Natural killer cell (primary cell): Measurements from ENCODE around the gene SLAMF9. TPM values are rescaled to one million over a fixed set of nuclear protein-coding genes. Genes with fewer than 3 reads are reported as not detected.

Source experiments
- ATAC-seq, 3 donors: fragments of 150-1000 bp in 2 of 3; fragments of 200-7000 bp in 1 of 3; cut with Tn5 transposase; 1 replicate in 1 of 3; 2 replicates in 2 of 3; pipeline ENCODE4 v1.10.0; 2021; ENCODE audit warnings: mild to moderate bottlenecking in 2 of 3, moderate library complexity in 2 of 3
- DNase-seq, 2 donors: peaks; one replicate each; pipeline versions ENCODE4 v3.0.0 to v3.0.0-alpha.2; 2013 to 2021; ENCODE audit warnings: mixed read lengths in 1 of 2
- H3K27ac ChIP-seq: one replicate; pipeline ENCODE4 v1.5.1; 2013; ENCODE audit warnings: mild to moderate bottlenecking, low read length
- H3K27me3 ChIP-seq: one replicate; pipeline ENCODE4 v1.6.1; 2013; ENCODE audit warnings: low read length; ENCODE audit not compliant: control insufficient read depth, insufficient read depth
- H3K36me3 ChIP-seq: one replicate; pipeline ENCODE4 v1.6.1; 2013; ENCODE audit warnings: low read length; ENCODE audit not compliant: control insufficient read depth, insufficient read depth
- H3K4me1 ChIP-seq: one replicate; pipeline ENCODE4 v1.6.1; 2013; ENCODE audit warnings: low read length; ENCODE audit not compliant: control insufficient read depth, insufficient read depth
- H3K4me3 ChIP-seq: one replicate; pipeline ENCODE4 v1.5.1; 2013; ENCODE audit warnings: low read length
- H3K9me3 ChIP-seq: one replicate; pipeline ENCODE4 v1.6.1; 2013; ENCODE audit warnings: low read length; ENCODE audit not compliant: control insufficient read depth, insufficient read depth
- H3K27ac Mint-ChIP-seq, 2 donors: one replicate each; pipeline ENCODE4 v1.8.0; 2022; ENCODE audit warnings: mild to moderate bottlenecking in 2 of 2, mixed read lengths in 2 of 2, moderate library complexity in 1 of 2
- H3K27me3 Mint-ChIP-seq, 2 donors: one replicate each; pipeline ENCODE4 v1.8.0; 2022; ENCODE audit warnings: low read depth in 2 of 2, mixed read lengths in 2 of 2
- H3K36me3 Mint-ChIP-seq: one replicate; pipeline ENCODE4 v1.8.0; 2022; ENCODE audit warnings: mixed read lengths
- H3K4me1 Mint-ChIP-seq, 2 donors: one replicate each; pipeline ENCODE4 v1.8.0; 2022; ENCODE audit warnings: mixed read lengths in 2 of 2
- H3K4me3 Mint-ChIP-seq: one replicate; pipeline ENCODE4 v1.8.0; 2022; ENCODE audit warnings: mild to moderate bottlenecking, moderate library complexity, mixed read lengths
- H3K9me3 Mint-ChIP-seq, 2 donors: one replicate each; pipeline ENCODE4 v1.8.0; 2022; ENCODE audit warnings: mixed read lengths in 2 of 2
- WGBS: methylation state at CpG from one replicate; pipeline ENCODE4 v1.1.7; 2013; ENCODE audit warnings: missing lambda C conversion rate; ENCODE audit not compliant: insufficient coverage; 5-methylcytosine and 5-hydroxymethylcytosine counted together
- intact Hi-C: fragments of 100-400 bp; cut with micrococcal nuclease; formaldehyde crosslinking; loops from one replicate; pipeline ENCODE4 v1.14.2; 2022
- total RNA-seq, 4 donors: library from RNA; stranded (reverse); fragments of 120-200 nt in 1 of 4; gene quantifications; one replicate each; pipeline versions ENCODE4 v1.2.3 to v1.2.4, GENCODE V29; 2013 to 2022
- TF ChIP-seq, protein P1 (sequence below): fragments of 200-600 bp; IDR thresholded peaks from one replicate; pipeline ENCODE4 v1.8.0; 2022; ENCODE audit warnings: antibody characterized with exemption

SLAMF9 gene
- total RNA-seq, 3 donors from 2014 or later (not counting 1 experiment from before 2014, with no cell fraction given) = not detected

DNA sequence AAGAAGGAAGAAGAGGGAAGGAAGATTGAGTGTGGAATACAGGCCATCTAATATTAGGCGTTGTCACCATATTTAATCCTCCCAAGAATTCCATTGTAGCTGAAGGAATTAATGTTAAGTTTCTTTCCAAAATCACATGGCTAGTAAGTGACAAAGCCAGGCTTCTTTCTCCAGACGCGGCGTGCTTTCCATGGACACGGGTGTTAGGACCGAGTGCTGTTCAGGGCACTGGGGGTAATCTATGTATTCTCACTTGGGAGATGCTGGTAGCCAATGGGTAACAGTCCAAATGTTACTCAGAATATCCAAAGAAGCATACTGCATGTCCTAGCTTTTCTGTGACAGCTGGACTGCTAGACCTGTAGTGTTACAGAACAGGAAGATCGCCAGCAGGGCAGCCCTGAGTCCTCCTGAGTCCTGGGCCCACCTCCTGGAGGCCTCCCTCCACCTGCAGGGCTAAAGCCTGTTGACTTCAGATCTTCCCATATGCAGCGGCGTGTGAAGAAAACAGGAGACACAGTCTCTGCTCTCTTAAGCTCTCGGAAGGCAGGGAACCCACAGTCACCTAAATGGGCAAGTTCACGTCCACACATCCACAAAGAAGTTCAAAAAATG, 13.9 kb downstream of the SLAMF9 start:
- Mint-ChIP-seq H3K4me3 (no peak overlapping the region), H3K36me3 (no peaks in the 10 kb centered on the region), H3K4me1 (peaks cover 1 to 13% of the 10 kb centered on the region in 2 donors), H3K27ac (no peak overlapping the region), H3K9me3 (no peaks in the 10 kb centered on the region), H3K27me3 (peaks cover 36 to 40% of the 10 kb centered on the region in 2 donors)
- peaks cover 11% of the 10 kb centered on the region for H3K27me3 ChIP-seq
- H3K27ac ChIP-seq = no peak overlapping the region
- TF ChIP-seq, protein P1, sequence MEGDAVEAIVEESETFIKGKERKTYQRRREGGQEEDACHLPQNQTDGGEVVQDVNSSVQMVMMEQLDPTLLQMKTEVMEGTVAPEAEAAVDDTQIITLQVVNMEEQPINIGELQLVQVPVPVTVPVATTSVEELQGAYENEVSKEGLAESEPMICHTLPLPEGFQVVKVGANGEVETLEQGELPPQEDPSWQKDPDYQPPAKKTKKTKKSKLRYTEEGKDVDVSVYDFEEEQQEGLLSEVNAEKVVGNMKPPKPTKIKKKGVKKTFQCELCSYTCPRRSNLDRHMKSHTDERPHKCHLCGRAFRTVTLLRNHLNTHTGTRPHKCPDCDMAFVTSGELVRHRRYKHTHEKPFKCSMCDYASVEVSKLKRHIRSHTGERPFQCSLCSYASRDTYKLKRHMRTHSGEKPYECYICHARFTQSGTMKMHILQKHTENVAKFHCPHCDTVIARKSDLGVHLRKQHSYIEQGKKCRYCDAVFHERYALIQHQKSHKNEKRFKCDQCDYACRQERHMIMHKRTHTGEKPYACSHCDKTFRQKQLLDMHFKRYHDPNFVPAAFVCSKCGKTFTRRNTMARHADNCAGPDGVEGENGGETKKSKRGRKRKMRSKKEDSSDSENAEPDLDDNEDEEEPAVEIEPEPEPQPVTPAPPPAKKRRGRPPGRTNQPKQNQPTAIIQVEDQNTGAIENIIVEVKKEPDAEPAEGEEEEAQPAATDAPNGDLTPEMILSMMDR = no peak
- H3K4me3 ChIP-seq = no peak overlapping the region
- ATAC-seq (no peak), DNase-seq (no peak)
- peaks cover 27% of the 10 kb centered on the region for H3K4me1 ChIP-seq
- 92% methylated on average over 10 of the region's 11 CpGs for WGBS
- no peaks in the 10 kb centered on the region for H3K9me3 ChIP-seq
- no peaks in the 10 kb centered on the region for H3K36me3 ChIP-seq
- intact Hi-C loops = no loop called here

DNA sequence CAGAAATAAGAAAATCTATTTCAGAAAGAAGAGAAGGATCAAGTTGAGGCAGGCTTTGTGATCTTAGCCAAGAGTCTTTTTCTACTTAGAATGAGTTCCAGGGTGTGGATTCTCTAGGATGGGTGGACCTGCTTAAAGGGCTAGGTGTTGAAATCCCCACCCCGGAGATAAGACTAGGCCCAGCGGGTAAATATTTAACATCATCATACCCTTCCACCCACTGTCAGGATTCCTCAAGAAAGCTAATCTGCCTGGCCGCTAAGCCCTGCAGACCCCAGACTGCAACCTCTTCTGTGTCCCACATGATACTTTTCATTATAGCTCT, 14.4 kb downstream of the SLAMF9 start:
- Histone ChIP-seq H3K27ac (no peak overlapping the region), H3K36me3 (no peaks in the 10 kb centered on the region), H3K4me3 (no peak overlapping the region), H3K4me1 (peaks cover 24% of the 10 kb centered on the region), H3K9me3 (no peaks in the 10 kb centered on the region), H3K27me3 (peaks cover 7% of the 10 kb centered on the region)
- H3K4me1 Mint-ChIP-seq = peaks cover 0 to 8% of the 10 kb centered on the region in 2 donors
- H3K4me3 Mint-ChIP-seq = no peak overlapping the region
- intact Hi-C loops = loop anchor here (5.0 to 10.0 kb wide), 2 partner anchors 143 to 435 kb away; partner anchors contain the start of gene KCNJ9
- TF ChIP-seq, protein P1 = no peak
- no peaks in the 10 kb centered on the region for H3K9me3 Mint-ChIP-seq
- ATAC-seq (no peak), DNase-seq (no peak)
- WGBS = 100% methylated on average over 2 of the region's 3 CpGs
- H3K36me3 Mint-ChIP-seq = no peaks in the 10 kb centered on the region
- no peak overlapping the region for H3K27ac Mint-ChIP-seq
- peaks cover 36 to 40% of the 10 kb centered on the region in 2 donors for H3K27me3 Mint-ChIP-seq

DNA sequence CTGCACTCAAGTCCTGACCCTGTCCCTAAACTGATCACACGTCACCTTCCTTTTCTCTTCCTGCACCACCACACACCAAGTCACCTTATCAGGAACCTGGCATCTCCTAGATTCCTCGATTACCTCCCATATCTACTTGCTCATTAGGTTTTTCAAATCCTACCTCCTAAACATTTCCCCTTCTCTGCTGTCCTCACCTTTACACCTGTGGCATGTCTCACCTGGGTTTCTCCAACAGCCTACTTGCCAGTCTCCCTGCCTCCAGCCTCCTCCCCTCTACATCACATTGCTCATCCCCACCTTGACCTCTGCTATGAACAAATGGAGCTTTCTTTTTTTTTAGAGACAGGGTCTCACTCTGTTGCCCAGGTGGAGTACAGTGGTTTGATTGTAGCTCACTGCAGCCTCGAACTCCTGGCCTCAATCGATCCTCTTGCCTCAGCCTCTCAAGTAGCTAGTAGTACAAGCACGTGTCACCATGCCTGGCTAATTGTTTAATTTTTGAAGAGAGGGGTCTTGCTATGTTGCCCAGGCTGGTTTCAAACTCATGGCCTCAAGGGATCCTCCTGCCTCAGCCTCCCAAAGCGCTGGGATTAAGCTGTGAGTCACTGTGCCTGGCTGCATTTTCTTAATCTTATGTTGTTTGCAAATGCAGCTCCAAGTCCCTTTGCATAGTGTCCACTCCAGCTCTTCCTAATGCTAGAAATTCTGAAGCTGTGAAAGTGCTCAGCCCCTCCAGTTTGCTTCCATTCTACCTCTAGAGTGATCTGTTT, 14.9 kb downstream of the SLAMF9 start:
- Mint-ChIP-seq H3K9me3 (no peaks in the 10 kb centered on the region), H3K27me3 (peaks cover 33 to 34% of the 10 kb centered on the region in 2 donors), H3K4me1 (peaks cover 0 to 7% of the 10 kb centered on the region in 2 donors), H3K36me3 (no peaks in the 10 kb centered on the region), H3K4me3 (no peak overlapping the region), H3K27ac (no peak overlapping the region)
- DNase-seq (no peak), ATAC-seq (no peak)
- TF ChIP-seq, protein P1 = no peak
- WGBS = 89% methylated on average over 6 of the region's 6 CpGs
- intact Hi-C loops = loop anchor here (5.0 to 10.0 kb wide), 2 partner anchors 143 to 436 kb away; partner anchors contain the start of gene KCNJ9
- no peaks in the 10 kb centered on the region for H3K9me3 ChIP-seq
- no peaks in the 10 kb centered on the region for H3K36me3 ChIP-seq
- no peak overlapping the region for H3K27ac ChIP-seq
- no peak overlapping the region for H3K4me3 ChIP-seq
- H3K4me1 ChIP-seq = peaks cover 24% of the 10 kb centered on the region
- peaks cover 1% of the 10 kb centered on the region for H3K27me3 ChIP-seq
